Measurements from ENCODE around the gene PPP2R3C. TPM values are rescaled to one million over a fixed set of nuclear protein-coding genes. Genes with fewer than 3 reads are reported as not detected.
"Not testable (repeated sequence)": the region's sequence is repeated elsewhere in the genome, so short reads cannot be mapped to it uniquely, and the experiment has no call there.

Gene PPP2R3C
- total RNA-seq, 2 experiments from 2014 or later, result 33.3 to 38.6 TPM

GRCh38 chr14:35047976-35048513 lies 73.7 kb downstream of the PPP2R3C start:
- Mint-ChIP-seq H3K4me3 (peak overlapping the region; percentile 95), H3K27me3 (ENCODE audit: low read depth) (no peaks in the 10 kb centered on the region), H3K4me1 (ENCODE audit: low read depth) (peaks cover 36% of the 10 kb centered on the region), H3K9me3 (ENCODE audit: insufficient read depth) (no peaks in the 10 kb centered on the region), H3K27ac (peak overlapping the region; percentile 5), H3K36me3 (ENCODE audit: low read depth) (peaks cover 26% of the 10 kb centered on the region)
- no peak for ATAC-seq
- ChIA-PET POLR2A (no interaction called here), CTCF (interaction anchor here (1.8 kb wide), 1 partner anchor 64 kb away, joined by 4 read pairs; no protein-coding TSS in a partner anchor)
- DNase-seq, result no peak

GRCh38 chr14:35046751-35047536 lies 74.8 kb downstream of the PPP2R3C start:
- Mint-ChIP-seq H3K27ac (peak overlapping the region; percentile 98), H3K4me1 (ENCODE audit: low read depth) (peaks cover 38% of the 10 kb centered on the region), H3K27me3 (ENCODE audit: low read depth) (no peaks in the 10 kb centered on the region), H3K36me3 (ENCODE audit: low read depth) (peaks cover 25% of the 10 kb centered on the region), H3K4me3 (peak overlapping the region; percentile 95), H3K9me3 (ENCODE audit: insufficient read depth) (no peaks in the 10 kb centered on the region)
- ATAC-seq, result peak; percentile 35
- POLR2A ChIA-PET, result interaction anchor here (0.6 to 2.4 kb wide), 13 partner anchors 9 to 369 kb away, joined by 3 to 43 read pairs (median 5); partner anchors contain the start of genes BAZ1A, NFKBIA, PPP2R3C and PRORP
- CTCF ChIA-PET, result interaction anchor here (0.7 to 2.6 kb wide), 9 partner anchors 24 to 375 kb away, joined by 3 to 9 read pairs (median 3); partner anchors contain the start of genes NFKBIA and PPP2R3C
- no peak for DNase-seq

GRCh38 chr14:35046048-35046750 lies 75.6 kb downstream of the PPP2R3C start, which contains the start of gene FAM177A1:
FAM177A1 (plus strand) TSS chr14:35046272; CDS start chr14:35046464, 192 bp downstream.
- Mint-ChIP-seq H3K9me3 (ENCODE audit: insufficient read depth) (no peaks in the 10 kb centered on the region), H3K4me1 (ENCODE audit: low read depth) (peaks cover 36% of the 10 kb centered on the region), H3K36me3 (ENCODE audit: low read depth) (peaks cover 21% of the 10 kb centered on the region), H3K4me3 (peak within 1 kb of the TSS; percentile 95), H3K27me3 (ENCODE audit: low read depth) (no peaks in the 10 kb centered on the region), H3K27ac (peak within 1 kb of the TSS; percentile 99)
- ChIA-PET CTCF (interaction anchor here (0.7 to 2.6 kb wide), 9 partner anchors 24 to 376 kb away, joined by 3 to 9 read pairs (median 3); partner anchors contain the start of genes NFKBIA and PPP2R3C), POLR2A (interaction anchor here (0.6 to 2.4 kb wide), 20 partner anchors 10 to 416 kb away, joined by 3 to 43 read pairs (median 4); partner anchors contain the start of genes BAZ1A, NFKBIA, PPP2R3C and PRORP)
- ATAC-seq, result peak; percentile 96
- peak; percentile 99 for DNase-seq

- ChIA-PET POLR2A (interaction anchor here (0.6 to 2.4 kb wide), 18 partner anchors 9 to 415 kb away, joined by 3 to 43 read pairs (median 4); partner anchors contain the start of genes BAZ1A, NFKBIA, PPP2R3C and PRORP), CTCF (interaction anchor here (1.0 to 2.6 kb wide), 5 partner anchors 64 to 376 kb away, joined by 3 to 9 read pairs (median 6); partner anchors contain the start of gene PPP2R3C)
- DNase-seq, result no peak
- Mint-ChIP-seq H3K27me3 (ENCODE audit: low read depth) (no peaks in the 10 kb centered on the region), H3K36me3 (ENCODE audit: low read depth) (peaks cover 19% of the 10 kb centered on the region), H3K4me3 (peak overlapping the region; percentile 89), H3K9me3 (ENCODE audit: insufficient read depth) (no peaks in the 10 kb centered on the region), H3K4me1 (ENCODE audit: low read depth) (peaks cover 35% of the 10 kb centered on the region), H3K27ac (peak overlapping the region; percentile 99)
- no peak for ATAC-seq
Measured at GRCh38 chr14:35045798-35046047, 76.1 kb downstream of the PPP2R3C start.

GRCh38 chr14:35044939-35045797 lies 76.6 kb downstream of the PPP2R3C start:
- H3K4me1 Mint-ChIP-seq (ENCODE audit: low read depth), result peaks cover 33% of the 10 kb centered on the region
- peaks cover 16% of the 10 kb centered on the region for H3K36me3 Mint-ChIP-seq (ENCODE audit: low read depth)
- ChIA-PET CTCF (interaction anchor here (1.0 to 2.6 kb wide), 4 partner anchors 64 to 377 kb away, joined by 3 to 9 read pairs (median 6); no protein-coding TSS in a partner anchor), POLR2A (interaction anchor here (0.6 to 2.4 kb wide), 17 partner anchors 9 to 415 kb away, joined by 3 to 43 read pairs (median 3); partner anchors contain the start of genes BAZ1A, NFKBIA, PPP2R3C and PRORP)
- ATAC-seq (no peak), DNase-seq (no peak)
- H3K4me3 Mint-ChIP-seq, result peak overlapping the region; percentile 89
- H3K9me3 Mint-ChIP-seq (ENCODE audit: insufficient read depth), result no peaks in the 10 kb centered on the region
- H3K27me3 Mint-ChIP-seq (ENCODE audit: low read depth), result no peaks in the 10 kb centered on the region
- H3K27ac Mint-ChIP-seq, result peak overlapping the region; percentile 99

- POLR2A ChIA-PET, result interaction anchor here (0.7 kb wide), 1 partner anchor 168 kb away, joined by 3 read pairs; the partner anchor contains the start of gene BAZ1A
- no peak for ATAC-seq
- no peak for DNase-seq
- Mint-ChIP-seq H3K27me3 (ENCODE audit: low read depth) (no peaks in the 10 kb centered on the region), H3K9me3 (ENCODE audit: insufficient read depth) (no peaks in the 10 kb centered on the region), H3K4me3 (no peak overlapping the region), H3K27ac (no peak overlapping the region), H3K36me3 (ENCODE audit: low read depth) (peaks cover 6% of the 10 kb centered on the region), H3K4me1 (ENCODE audit: low read depth) (peaks cover 23% of the 10 kb centered on the region)
- CTCF ChIA-PET, result interaction anchor here (0.8 to 1.9 kb wide), 6 partner anchors 11 to 370 kb away, joined by 3 to 5 read pairs (median 4); no protein-coding TSS in a partner anchor
Measured at GRCh38 chr14:35043046-35043445, 78.7 kb downstream of the PPP2R3C start.

- Mint-ChIP-seq H3K36me3 (ENCODE audit: low read depth) (peaks cover 2% of the 10 kb centered on the region), H3K4me1 (ENCODE audit: low read depth) (peaks cover 19% of the 10 kb centered on the region), H3K9me3 (ENCODE audit: insufficient read depth) (no peaks in the 10 kb centered on the region), H3K27me3 (ENCODE audit: low read depth) (no peaks in the 10 kb centered on the region), H3K4me3 (no peak overlapping the region), H3K27ac (no peak overlapping the region)
- ChIA-PET CTCF (interaction anchor here (0.7 to 1.9 kb wide), 6 partner anchors 11 to 370 kb away, joined by 3 to 4 read pairs (median 4); no protein-coding TSS in a partner anchor), POLR2A (interaction anchor here (0.7 kb wide), 1 partner anchor 167 kb away, joined by 3 read pairs; the partner anchor contains the start of gene BAZ1A)
- ATAC-seq, result no peak
- DNase-seq, result no peak
Measured at GRCh38 chr14:35042632-35043031, 79.2 kb downstream of the PPP2R3C start.

- H3K4me1 Mint-ChIP-seq (ENCODE audit: low read depth); H3K4me3 Mint-ChIP-seq; H3K27ac Mint-ChIP-seq; CTCF ChIA-PET; H3K9me3 Mint-ChIP-seq (ENCODE audit: insufficient read depth); H3K27me3 Mint-ChIP-seq (ENCODE audit: low read depth); POLR2A ChIA-PET; DNase-seq; ATAC-seq: not testable (repeated sequence)
- H3K36me3 Mint-ChIP-seq (ENCODE audit: low read depth), result peaks cover 23% of the 10 kb centered on the region
Measured at GRCh38 chr14:35038312-35038711, 83.5 kb downstream of the PPP2R3C start.
